ENCODE measurements around the gene COX7B.

Gene COX7B

DNA sequence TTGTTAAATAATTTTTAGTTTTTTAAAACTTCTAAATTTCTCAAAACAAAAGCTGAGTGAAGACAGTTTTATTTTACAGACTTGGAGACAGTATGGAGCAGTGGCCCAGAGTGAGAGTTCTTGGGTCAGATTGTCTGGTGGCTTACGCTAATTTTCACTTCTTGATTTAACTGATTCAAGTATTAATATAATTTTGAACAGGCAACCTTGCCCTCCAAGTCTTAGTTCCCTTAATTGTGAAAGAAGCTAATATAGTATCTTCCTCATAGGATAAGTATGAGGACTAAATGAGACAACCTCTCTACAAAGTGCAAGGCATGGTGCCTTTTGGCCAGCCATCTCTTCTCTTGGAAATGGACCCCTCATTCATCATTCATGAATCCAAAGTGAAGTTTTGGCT, 36.6 kb downstream of the COX7B start:
- TF ChIP-seq, protein P1, sequence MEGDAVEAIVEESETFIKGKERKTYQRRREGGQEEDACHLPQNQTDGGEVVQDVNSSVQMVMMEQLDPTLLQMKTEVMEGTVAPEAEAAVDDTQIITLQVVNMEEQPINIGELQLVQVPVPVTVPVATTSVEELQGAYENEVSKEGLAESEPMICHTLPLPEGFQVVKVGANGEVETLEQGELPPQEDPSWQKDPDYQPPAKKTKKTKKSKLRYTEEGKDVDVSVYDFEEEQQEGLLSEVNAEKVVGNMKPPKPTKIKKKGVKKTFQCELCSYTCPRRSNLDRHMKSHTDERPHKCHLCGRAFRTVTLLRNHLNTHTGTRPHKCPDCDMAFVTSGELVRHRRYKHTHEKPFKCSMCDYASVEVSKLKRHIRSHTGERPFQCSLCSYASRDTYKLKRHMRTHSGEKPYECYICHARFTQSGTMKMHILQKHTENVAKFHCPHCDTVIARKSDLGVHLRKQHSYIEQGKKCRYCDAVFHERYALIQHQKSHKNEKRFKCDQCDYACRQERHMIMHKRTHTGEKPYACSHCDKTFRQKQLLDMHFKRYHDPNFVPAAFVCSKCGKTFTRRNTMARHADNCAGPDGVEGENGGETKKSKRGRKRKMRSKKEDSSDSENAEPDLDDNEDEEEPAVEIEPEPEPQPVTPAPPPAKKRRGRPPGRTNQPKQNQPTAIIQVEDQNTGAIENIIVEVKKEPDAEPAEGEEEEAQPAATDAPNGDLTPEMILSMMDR (IDR thresholded peaks at IDR 0.05), result no peak

DNA sequence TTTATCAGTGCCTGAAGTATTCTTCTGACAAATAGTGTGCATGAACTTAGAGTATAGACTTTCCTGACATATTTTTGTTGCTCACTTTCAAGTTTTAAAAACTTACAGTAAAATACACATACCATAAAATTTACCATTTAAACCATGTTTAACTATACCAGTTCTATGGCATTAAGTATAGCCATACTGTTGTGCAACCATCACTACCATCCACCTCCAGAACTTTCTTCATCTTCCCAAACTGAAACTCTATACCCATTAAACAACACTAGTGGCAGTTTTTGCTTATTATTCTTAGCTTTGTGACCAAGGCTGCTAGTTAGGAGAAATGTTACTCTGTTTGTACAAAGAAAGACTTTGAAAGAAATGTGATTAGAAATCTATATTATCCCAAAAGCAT, 37.0 kb downstream of the COX7B start:
- TF ChIP-seq, protein P1 (IDR thresholded peaks at IDR 0.05), result no peak

DNA sequence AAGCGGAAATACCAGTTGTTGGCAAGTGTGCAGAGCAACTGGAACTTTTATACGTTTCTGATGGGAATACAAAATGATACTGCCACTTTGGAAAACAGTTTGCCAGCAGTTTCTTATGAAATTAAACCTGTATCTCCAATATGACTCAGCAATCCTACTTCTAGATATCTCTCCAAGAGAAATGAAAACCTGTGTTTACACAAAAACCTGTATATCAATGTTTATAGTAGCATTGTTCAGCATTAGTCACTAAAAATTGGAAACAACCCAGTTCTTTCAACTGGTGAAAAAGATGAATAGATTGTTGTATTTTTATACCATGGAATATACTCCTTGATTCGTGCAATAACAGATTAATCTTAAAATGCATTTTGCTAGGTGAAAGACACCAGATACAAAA, 38.0 kb downstream of the COX7B start:
- TF ChIP-seq, protein P1 (IDR thresholded peaks at IDR 0.05), result no peak

DNA sequence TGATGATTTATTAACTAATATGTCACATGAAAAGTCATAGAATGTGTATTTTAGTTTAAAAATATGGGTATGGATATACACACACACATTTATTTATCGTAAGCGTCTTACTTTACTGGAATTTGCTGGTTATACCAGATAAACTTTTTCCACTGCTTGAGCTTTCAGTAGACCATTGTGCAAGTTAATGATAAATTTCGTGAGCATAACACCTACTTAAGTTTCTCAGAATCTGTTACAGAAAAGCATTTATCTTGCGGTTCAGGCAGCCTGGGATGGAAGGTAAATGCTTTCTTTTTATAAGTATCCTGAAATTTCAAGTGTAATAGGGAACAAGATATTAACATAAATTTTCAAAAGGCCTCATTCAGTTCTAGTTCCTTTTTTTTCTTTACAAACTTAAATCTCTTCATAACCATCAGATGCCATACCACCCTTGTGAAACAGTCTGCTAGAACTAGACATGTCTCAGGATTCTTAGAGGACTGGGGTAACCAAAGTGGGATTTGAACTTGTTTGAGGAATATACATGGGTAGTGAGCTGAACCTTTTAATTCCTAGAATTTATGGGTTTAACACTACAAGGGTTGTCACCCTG, 38.9 kb downstream of the COX7B start:
- TF ChIP-seq, protein P1 (IDR thresholded peaks at IDR 0.05), result no peak

DNA sequence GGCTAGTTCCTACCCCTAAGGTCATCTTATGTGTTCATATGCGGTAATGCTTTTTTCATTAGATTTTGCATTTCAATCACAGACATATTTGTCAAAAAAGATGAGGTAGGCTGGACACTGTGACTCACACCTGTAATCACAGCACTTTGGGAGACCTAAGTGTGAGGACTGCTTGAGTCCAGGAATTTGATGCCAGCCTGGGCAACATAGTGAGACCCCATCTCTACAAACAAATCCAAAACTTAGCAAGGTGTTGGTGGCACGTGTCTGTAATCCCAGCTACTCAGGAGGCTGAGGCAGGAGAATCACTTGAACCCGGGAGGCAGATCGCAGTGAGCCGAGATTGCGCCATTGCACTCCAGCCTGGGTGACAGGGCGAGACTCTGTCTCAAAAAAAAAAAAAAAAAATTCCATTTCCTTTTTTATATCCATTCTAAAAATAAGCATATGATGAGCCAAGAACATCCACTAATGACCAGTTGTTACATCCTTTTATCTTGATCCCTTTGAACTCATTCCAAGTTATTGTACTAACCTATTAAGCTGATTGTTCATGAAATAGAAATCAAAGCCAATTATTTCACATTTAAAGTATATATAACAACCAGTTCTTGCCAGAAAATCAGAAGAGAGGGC, 46.8 kb downstream of the COX7B start:
- TF ChIP-seq, protein P1 (IDR thresholded peaks at IDR 0.05), result no peak

DNA sequence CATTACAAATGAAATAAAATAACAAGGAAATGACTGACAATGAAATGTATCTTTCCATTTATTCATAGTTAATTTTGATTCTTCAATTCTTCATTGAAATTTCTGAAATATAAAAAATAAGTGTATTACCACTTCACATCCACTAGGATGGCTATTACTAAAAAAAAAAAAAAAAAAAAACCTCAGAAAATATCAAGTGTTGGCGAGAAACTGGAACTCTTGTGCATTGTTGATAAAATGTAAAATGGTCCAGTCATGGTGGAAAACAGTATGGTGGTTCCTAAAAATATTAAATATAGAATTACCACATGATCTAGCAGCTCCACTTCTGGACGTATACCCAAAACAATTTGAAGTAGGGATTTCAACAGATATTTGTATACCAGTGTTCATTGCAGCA, 47.3 kb downstream of the COX7B start:
- TF ChIP-seq, protein P1 (IDR thresholded peaks at IDR 0.05), result no peak

DNA sequence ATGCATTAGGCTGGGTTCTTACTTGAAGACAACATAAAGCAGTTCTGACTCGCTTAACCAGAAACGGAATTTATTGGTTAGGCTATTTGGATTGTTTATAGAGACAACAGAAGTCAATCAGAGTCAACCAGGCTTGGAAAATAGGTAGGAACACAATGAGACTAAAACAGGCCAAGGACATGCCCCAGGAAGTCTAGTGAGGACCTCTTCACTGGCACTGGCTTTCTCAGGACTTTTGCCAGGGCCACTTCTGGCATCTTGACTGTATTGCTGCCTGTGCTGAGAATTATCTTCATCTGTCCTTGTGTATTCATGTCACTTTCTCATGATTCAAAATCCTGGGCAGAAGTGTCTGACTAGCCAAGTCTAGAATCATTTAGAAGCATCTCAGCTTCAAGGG, 50.6 kb downstream of the COX7B start:
- TF ChIP-seq, protein P1 (IDR thresholded peaks at IDR 0.05), result no peak
